GM12874 (cell line): Measurements from ENCODE around the gene C1orf94.

Experiments used
- TF ChIP-seq, protein P1 (sequence below): IDR thresholded peaks from 2 replicates; pipeline ENCODE4 v1.5.1; 2011; ENCODE audit warnings: low read depth, mild to moderate bottlenecking, control low read depth, low read length, moderate library complexity; ENCODE audit not compliant: insufficient read depth

C1orf94 gene

DNA sequence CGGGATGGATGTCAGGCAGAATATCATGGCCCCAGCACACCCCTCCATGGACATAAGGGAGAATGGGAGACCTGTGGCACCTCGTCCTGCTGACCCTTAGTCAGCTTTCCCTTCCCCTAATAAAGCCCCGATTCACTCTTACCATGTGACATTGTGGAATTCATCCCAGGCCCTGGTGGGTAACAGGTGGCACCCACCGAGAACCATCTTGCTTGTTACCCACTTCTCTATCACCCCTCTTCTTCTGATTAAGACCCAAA is 44.6 kb upstream of the C1orf94 start:
- TF ChIP-seq, protein P1, sequence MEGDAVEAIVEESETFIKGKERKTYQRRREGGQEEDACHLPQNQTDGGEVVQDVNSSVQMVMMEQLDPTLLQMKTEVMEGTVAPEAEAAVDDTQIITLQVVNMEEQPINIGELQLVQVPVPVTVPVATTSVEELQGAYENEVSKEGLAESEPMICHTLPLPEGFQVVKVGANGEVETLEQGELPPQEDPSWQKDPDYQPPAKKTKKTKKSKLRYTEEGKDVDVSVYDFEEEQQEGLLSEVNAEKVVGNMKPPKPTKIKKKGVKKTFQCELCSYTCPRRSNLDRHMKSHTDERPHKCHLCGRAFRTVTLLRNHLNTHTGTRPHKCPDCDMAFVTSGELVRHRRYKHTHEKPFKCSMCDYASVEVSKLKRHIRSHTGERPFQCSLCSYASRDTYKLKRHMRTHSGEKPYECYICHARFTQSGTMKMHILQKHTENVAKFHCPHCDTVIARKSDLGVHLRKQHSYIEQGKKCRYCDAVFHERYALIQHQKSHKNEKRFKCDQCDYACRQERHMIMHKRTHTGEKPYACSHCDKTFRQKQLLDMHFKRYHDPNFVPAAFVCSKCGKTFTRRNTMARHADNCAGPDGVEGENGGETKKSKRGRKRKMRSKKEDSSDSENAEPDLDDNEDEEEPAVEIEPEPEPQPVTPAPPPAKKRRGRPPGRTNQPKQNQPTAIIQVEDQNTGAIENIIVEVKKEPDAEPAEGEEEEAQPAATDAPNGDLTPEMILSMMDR: no peak

DNA sequence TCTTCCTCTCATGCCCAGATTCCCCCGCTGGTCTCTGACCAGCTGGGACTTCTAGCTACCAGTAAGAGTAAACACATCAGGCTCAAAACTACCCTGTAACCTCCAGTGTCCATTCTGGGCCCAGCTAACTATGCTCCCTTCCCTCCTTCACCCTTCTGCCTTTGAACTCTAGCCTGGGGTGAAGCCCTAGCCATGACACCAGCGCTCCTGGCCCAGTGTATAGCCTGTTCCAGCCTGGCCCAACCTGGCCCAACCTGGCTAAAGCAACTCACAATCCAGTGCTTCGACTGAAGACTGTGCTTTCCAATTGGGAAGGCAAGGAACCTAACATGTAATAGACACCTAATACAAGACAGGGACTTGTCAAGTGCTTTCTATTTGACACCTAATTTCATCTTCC is 39.3 kb upstream of the C1orf94 start:
- TF ChIP-seq, protein P1: no peak

DNA sequence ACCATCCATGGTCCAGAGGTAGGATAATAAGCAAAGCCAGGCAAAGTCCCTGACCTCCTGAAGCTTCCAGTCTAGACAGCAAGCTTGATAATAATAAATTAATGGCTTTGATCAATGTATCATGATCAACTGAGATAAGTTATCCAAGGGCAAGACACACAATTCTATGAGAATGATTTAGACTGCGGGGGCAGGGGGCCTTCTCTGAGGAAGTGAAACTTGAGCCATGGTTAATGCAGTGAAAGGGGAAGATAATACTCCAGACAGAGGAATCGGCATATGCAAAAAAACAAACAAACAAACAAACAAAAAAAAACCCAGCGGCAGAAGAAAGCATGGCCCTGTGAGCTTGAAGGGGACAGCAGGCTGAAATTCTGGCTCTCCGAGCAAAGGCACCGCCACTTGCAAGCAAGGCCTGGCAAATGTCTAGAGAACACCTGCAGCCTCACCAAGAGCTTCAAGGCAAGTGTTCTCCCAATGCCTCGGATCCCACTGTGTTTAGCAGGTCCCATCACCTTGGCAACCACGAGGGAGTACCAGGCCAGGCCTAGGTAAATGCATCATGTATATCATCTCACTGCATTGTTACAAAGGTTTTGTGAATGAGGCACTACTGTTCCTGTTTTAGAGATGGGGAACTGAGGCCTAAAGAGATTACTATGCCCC is 36.6 kb upstream of the C1orf94 start:
- TF ChIP-seq, protein P1: no peak

DNA sequence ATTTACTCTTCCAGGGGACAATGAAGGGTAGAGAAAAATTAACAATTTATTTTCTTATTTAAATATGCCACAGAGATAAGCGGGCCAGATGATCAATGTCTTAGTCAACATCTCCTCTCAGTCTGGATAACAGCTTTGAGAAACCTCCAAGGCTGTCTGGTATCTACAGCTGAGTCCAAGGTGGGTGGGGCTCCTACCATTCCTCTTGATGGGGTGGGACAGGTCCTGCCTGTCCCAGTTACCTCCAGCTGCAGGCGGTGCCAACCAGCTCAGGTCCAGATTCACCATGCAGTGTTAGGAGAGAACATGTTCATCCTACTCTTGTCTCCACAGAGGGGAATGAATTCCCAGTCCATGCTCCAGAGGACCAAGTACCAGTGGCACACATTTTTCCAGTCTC is 32.7 kb upstream of the C1orf94 start:
- TF ChIP-seq, protein P1: no peak

DNA sequence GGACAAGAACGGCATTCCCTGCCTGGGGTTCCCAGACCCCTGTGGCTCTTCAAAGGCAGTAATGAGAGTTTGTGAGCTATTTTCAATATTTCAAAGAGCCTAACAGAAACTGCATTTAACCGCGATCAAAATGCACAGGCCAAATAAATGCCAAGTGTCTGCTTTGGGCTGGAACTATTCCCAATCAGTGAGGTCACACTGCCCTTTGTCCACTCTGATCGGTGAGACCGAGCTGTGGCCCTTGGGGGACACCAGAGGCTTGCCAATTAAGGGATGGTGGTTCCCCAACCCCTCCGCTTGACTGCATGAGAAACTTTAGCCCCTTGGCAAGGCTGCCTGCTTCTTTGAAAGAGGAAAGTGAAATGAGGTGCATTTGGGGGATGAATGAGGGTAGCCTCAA is 31.9 kb upstream of the C1orf94 start:
- TF ChIP-seq, protein P1: no peak

DNA sequence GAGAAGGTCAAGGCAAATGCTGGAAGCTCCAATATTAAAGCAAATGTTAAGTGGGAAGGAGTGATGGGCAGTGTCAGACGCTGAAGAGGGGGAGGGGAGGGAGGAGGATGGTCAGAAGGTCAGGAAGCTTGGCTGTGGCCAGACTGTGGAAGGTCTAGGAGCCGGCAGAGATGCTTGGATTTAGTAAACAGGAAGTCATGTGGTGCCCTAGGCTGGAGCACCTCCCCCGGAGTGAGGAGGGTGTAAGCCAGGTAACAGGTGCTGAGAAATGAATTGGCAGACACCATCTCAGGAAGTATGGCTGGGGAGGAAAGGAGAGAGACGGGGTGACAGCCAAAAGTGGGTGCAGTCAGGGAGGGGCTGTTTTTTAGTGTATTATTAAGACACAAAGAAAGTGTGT is 29.4 kb upstream of the C1orf94 start:
- TF ChIP-seq, protein P1: no peak

DNA sequence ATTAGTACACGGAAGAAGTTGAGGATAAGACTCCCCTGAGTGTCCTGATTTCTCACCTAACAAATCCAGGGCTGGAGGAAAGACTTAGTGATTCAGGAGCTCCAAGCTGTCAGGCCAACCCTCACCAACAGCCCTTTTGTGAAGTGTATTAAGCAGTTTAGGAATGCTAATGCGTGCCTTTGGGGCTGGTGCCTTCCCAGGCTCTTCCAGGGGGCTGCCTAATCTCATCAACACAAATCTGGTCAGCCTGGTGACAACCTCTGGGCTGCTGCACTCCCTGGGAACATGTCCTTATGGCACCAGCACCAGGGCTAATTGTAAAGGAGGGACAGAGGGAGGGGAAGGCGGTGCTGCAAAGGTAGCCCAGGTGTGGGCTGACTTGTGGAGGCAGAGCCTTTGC is 27.2 kb upstream of the C1orf94 start:
- TF ChIP-seq, protein P1: no peak
